GM10248 (cell line): ENCODE data around the gene CAV1.

Source experiments
- CTCF ChIA-PET: fragments of 300-600 bp; sonication (Branson Sonifier 250); formaldehyde crosslinking; extraction: SDS; loops from one replicate; lab custom pipeline; 2021; ENCODE audit warnings: antibody characterized with exemption; lab: Yijun Ruan, JAX
- POLR2A ChIA-PET: fragments of 350-650 bp; sonication (Branson Sonifier 250); formaldehyde crosslinking; extraction: SDS; loops from one replicate; lab custom pipeline; 2020; ENCODE audit warnings: antibody characterized with exemption; lab: Yijun Ruan, JAX
- DNase-seq: peaks from one replicate; pipeline ENCODE4 v3.0.0; 2012; ENCODE audit errors: extremely low spot score
- TF ChIP-seq, protein P1 (sequence below): IDR thresholded peaks from 2 replicates; pipeline ENCODE4 v1.5.1; 2012; ENCODE audit warnings: mild to moderate bottlenecking, low read depth; ENCODE audit errors: extremely low read depth, missing control alignments, control extremely low read depth

CAV1 gene

DNA sequence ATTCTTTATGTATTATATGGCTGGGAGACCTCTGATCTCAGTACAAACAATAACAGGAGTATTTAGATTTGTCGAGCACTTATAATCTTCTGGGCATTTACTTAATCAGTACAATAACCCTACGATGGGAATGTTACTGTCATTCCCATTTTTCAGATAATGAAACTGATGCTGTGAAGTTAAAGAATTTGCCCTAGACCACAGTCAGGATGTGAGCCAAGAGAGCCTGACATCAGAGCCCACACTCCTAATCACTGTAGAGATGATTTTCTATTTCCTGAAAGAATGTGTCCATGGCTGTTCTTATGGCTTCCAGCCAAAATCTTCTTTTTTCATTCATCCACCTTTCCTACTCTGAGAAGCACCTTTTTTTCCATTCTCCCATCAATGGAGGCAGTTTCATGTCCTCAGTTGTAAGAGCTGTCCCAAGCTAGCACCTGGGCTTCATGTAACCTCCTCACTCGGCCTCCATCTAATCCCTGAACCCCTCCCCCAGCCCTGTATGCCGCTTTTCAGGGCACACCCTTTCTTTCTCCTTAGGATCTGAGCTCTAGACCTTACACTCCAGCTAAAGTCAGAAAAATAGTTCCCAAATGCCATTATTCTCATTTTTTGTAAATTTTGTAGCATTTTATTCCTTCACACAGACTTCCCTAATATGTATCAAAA lies 12.2 kb upstream of the CAV1 start:
- ChIA-PET POLR2A (no interaction called here), CTCF (interaction anchor here (3.3 kb wide), 1 partner anchor 14 kb away, joined by 27 read pairs; no protein-coding TSS in a partner anchor)
- no peak for DNase-seq
- TF ChIP-seq, protein P1, sequence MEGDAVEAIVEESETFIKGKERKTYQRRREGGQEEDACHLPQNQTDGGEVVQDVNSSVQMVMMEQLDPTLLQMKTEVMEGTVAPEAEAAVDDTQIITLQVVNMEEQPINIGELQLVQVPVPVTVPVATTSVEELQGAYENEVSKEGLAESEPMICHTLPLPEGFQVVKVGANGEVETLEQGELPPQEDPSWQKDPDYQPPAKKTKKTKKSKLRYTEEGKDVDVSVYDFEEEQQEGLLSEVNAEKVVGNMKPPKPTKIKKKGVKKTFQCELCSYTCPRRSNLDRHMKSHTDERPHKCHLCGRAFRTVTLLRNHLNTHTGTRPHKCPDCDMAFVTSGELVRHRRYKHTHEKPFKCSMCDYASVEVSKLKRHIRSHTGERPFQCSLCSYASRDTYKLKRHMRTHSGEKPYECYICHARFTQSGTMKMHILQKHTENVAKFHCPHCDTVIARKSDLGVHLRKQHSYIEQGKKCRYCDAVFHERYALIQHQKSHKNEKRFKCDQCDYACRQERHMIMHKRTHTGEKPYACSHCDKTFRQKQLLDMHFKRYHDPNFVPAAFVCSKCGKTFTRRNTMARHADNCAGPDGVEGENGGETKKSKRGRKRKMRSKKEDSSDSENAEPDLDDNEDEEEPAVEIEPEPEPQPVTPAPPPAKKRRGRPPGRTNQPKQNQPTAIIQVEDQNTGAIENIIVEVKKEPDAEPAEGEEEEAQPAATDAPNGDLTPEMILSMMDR: no peak

DNA sequence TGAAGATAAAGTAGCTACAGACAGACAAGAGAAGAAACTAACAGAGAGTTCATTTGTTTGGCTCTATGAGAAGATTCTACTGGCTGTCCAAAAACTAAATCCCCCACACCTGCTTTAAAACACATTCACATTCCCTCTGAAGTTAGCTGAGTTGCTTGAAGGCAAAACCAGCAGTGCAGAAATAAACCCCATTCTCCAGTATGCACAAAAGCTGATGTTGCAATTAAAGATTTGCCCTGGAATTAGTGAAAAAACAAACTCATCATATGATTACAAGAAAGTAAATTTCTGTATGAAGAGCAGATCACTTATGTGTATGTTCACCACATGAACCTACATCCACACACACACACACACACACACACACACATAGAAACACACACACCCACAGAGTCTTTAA lies 9.3 kb upstream of the CAV1 start:
- no peak for DNase-seq
- POLR2A ChIA-PET: no interaction called here
- CTCF ChIA-PET: interaction anchor here (0.9 to 2.5 kb wide), 4 partner anchors 8 to 236 kb away, joined by 3 to 15 read pairs (median 4); no protein-coding TSS in a partner anchor
- TF ChIP-seq, protein P1: no peak

DNA sequence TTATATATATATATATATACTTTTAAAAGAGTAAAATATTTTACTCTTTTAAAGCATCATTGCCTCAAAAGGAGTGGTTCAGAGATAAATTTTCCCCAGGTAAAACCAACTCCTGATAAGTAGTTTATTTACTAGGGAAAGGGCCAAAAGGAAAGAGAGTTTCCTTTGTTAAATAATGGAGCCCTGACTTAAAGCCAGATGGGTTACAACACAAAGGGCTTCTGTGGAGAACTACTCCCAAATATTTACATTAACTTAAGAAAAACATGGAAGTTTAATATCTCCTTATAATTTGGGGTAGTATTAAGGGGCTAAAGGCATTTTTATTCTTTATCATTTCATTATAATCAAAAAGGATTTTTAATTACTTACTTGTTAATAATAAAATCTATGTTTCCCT lies 8.5 kb upstream of the CAV1 start:
- no peak for DNase-seq
- ChIA-PET CTCF (interaction anchor here (0.9 to 2.5 kb wide), 3 partner anchors 10 to 237 kb away, joined by 3 to 15 read pairs (median 3); no protein-coding TSS in a partner anchor), POLR2A (no interaction called here)
- TF ChIP-seq, protein P1: no peak

DNA sequence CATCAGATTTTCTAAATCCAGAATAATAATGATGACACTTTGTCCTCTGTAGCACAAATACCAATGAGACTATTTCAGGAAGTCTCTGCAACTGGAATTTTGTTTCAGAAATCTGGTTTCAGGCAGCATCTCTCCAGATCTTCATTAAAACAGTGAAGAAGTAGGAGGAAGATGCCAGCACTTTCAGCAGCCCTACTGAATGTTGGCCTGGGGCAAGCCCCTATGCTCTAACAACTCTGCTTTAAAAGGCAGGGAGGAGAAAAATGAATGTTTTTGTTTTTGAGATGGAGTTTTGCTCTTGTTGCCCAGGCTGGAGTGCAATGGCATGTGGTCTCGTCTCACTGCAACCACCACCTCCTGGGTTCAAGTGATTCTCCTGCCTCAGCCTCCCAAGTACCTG lies 7.2 kb upstream of the CAV1 start:
- POLR2A ChIA-PET: no interaction called here
- CTCF ChIA-PET: interaction anchor here (0.9 kb wide), 1 partner anchor 9 kb away, joined by 4 read pairs; no protein-coding TSS in a partner anchor
- DNase-seq: no peak
- TF ChIP-seq, protein P1: no peak

DNA sequence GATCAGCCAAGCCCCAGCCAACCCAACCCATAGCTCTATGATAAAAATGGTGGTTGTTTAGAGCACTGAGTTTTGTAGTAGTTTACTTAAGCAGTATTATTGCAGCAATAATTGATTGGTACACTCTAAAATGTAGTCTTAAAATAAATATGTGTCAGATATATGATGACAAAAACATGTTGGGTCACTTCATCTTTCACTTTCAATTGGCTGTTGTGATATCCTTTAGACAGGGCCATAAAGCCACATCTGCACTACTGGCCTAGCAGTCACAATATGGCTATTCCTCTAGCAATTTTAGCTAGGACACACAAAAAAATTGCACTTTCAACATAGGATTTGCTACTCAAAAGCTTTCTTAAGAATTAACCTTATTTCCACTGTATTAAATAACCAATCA lies 5.9 kb upstream of the CAV1 start:
- CTCF ChIA-PET: interaction anchor here (1.0 to 1.1 kb wide), 2 partner anchors 12 to 73 kb away, joined by 3 read pairs; no protein-coding TSS in a partner anchor
- POLR2A ChIA-PET: no interaction called here

DNA sequence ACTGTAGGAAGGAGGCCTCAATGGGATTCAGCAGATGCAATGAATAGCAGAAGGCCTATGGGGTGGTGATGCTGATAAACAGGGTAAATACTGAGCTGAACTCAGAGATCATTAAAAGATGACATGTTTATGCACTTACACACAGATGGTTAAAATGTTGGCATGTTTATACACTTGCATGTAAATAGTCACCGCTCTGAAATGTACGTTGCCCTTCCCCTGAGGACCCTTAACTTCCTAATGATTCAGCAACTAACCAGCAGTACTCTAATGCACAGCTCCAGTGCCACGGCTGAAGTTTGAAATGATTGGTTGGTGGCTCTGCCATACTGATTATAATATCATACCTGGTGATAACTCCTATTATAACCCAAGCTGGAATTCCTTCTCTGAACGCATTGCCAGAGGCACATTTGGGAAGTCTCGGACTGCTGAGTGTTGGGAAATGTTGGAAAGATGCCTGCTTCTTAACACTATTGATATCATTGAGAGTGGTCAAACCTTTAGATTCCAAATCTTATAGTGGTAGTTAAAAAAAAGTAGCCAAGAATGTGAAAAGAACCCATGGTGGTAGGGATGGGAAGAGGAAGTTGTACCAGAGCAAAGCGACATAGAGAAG lies 3.7 kb upstream of the CAV1 start:
- TF ChIP-seq, protein P1: no peak
- DNase-seq: no peak
- CTCF ChIA-PET: interaction anchor here (1.1 to 1.3 kb wide), 4 partner anchors 10 to 264 kb away, joined by 3 read pairs; no protein-coding TSS in a partner anchor
- POLR2A ChIA-PET: no interaction called here

More for the DNA sequence above, 5.9 kb upstream of the CAV1 start:
- TF ChIP-seq, protein P1: no peak
- DNase-seq: no peak
